ENCODE data around the gene SNORC.

DNA sequence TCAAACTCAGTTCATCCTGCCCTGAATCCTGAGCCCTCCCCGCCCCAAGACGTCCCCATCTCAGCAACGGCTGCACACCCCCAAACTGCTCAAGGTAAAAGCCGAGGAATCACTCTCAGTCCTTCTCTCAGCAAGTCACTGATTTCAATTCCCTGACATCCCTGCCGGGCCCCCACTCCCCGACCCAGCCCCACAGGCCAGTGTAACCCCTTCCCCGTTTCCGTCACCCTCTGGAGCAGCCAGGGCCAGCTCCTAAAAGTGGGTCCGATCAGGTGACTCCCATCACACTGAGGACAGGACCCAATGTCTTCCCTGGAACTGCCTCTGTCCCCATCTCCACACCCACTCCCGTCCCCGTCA is 20.5 kb downstream of the SNORC start:
- TF ChIP-seq EP300 (IDR thresholded peaks at IDR 0.05): no peak
- no peak for TF ChIP-seq POLR2AphosphoS5 (IDR thresholded peaks at IDR 0.05)
